Measurements from ENCODE around the gene RALGPS1. TPM values are rescaled to one million over a fixed set of nuclear protein-coding genes. Genes with fewer than 3 reads are reported as not detected.
A peak's percentile ranks its signal among the peaks of the same experiment; 100 is the strongest.

The RALGPS1 gene
- total and polyA plus RNA-seq, 2 of the 13 experiments (the other 11 are each of a cell fraction or from before 2014, with no cell fraction given), result 3.7 to 6.5 TPM

GRCh38 chr9:127224178-127224882 lies 309.7 kb downstream of the RALGPS1 start (continued):
- TF ChIP-seq KIAA2018 (CRISPR knock-in tag; IDR thresholded peaks at IDR 0.05; ENCODE audit: borderline replicate concordance) (0 out of 2 replicates have a peak, but pooled peaks have one; percentile 28), AGO2 (optimal IDR thresholded peaks at IDR 0.05; ENCODE audit: low read depth, low read length) (no peak), ZNF746 (CRISPR knock-in tag; IDR thresholded peaks at IDR 0.05) (no peak), ZUFSP (CRISPR knock-in tag; IDR thresholded peaks at IDR 0.05; ENCODE audit: borderline replicate concordance) (no peak), U2AF1 (optimal IDR thresholded peaks at IDR 0.05; ENCODE audit: low read depth, low read length) (no peak), ZNF253 (CRISPR knock-in tag; IDR thresholded peaks at IDR 0.05; ENCODE audit: borderline replicate concordance) (no peak), ZNF598 (CRISPR knock-in tag; IDR thresholded peaks at IDR 0.05; ENCODE audit: borderline replicate concordance) (no peak), PAX8 (CRISPR knock-in tag; IDR thresholded peaks at IDR 0.05; ENCODE audit: borderline replicate concordance) (no peak), ZNF207 (IDR thresholded peaks at IDR 0.05; ENCODE audit: borderline replicate concordance) (no peak), ZHX1 (CRISPR knock-in tag; IDR thresholded peaks at IDR 0.05; ENCODE audit: low read depth) (no peak), CHCHD3 (CRISPR knock-in tag; IDR thresholded peaks at IDR 0.05) (no peak), SNAI1 (CRISPR knock-in tag; IDR thresholded peaks at IDR 0.05; ENCODE audit: borderline replicate concordance) (no peak), ZNF446 (CRISPR knock-in tag; IDR thresholded peaks at IDR 0.05) (no peak; the same call in 1 of the 2 replicates), RAD21 (CRISPR knock-in tag; IDR thresholded peaks at IDR 0.05) (no peak), TFDP2 (CRISPR knock-in tag; IDR thresholded peaks at IDR 0.05) (peak; percentile 42; the same call in 1 of the 2 replicates)

Data from HepG2 (cell line).